Heart left ventricle (tissue), 13 donors: ENCODE results near the gene FOXN1.

Experiments
- CTCF ChIP-seq, 12 donors: fragments of 200-600 bp; sonication (generic) in 4 of 12; IDR thresholded peaks; one replicate each; pipeline versions ENCODE4 v1.5.0 to v1.8.0; 2018 to 2022; ENCODE audit warnings: antibody characterized with exemption in 12 of 12, mild to moderate bottlenecking in 5 of 12
- POLR2A ChIP-seq, 2 donors: fragments of 450-650 bp; IDR thresholded peaks; one replicate each; pipeline ENCODE4 v1.6.1; 2017; ENCODE audit warnings: antibody characterized with exemption in 2 of 2, mild to moderate bottlenecking in 2 of 2, moderate library complexity in 2 of 2
- donor health status: ischemic (EF 13 %, LVEDD 7.1; RV severe dilation, severe dysfunction).
- donor health status: DM: no; HTN: yes; CAD: no.
- donor health status: DM: no; HTN: no; CAD: no.
- donor health status: ischemic (EF 25% LVEDD 6.9; RV normal size, moderate dysfunction).
- donor health status: ischemic (EF 25% LVEDD 5.7; RV mildly dilated, moderate dysfunction).
- donor health status: ischemic (EF 35%, LVEDD 5.7; RV mildly dilated, moderate dysfunction).
- donor health status: nonischemic (EF 11% LVEDD 7.7; RV severe dilation, severe dysfunction).
- donor health status: DM: yes; HTN: yes; CAD: no.
- donor health status: PGD.
- donor health status: ischemic (EF 29% LVEDD 5.4; RV normal size, mild dysfunction).
- donor health status: nonischemic (EF 23%, LVEDD 6.1; RV moderate dilation, normal function).

GRCh38 chr17:28536532-28537218 is 30.5 kb downstream of the FOXN1 start:
- TF ChIP-seq CTCF (IDR thresholded peaks at IDR 0.05), result no peak
- TF ChIP-seq POLR2A (IDR thresholded peaks at IDR 0.05), result no peak
